Heart right ventricle (tissue), 16 donors: Measurements from ENCODE around the gene ZNF665. TPM values are rescaled to one million over a fixed set of nuclear protein-coding genes. Genes with fewer than 3 reads are reported as not detected.

Experiments
- ATAC-seq, 8 donors: fragments of 200-7000 bp; cut with Tn5 transposase; one replicate each; pipeline ENCODE4 v1.9.1; 2020; ENCODE audit warnings: mild to moderate bottlenecking in 8 of 8, moderate library complexity in 8 of 8, moderate number of reproducible peaks in 1 of 8
- DNase-seq, 2 donors: peaks; one replicate each; pipeline ENCODE4 v3.0.0-alpha.2; 2020
- H3K27ac ChIP-seq, 10 donors: fragments of 200-600 bp; sonication (generic) in 2 of 10; one replicate each; pipeline versions ENCODE4 v1.5.0 to v1.8.0; 2020 to 2022; ENCODE audit warnings: mild to moderate bottlenecking in 3 of 10
- H3K27me3 ChIP-seq, 7 donors: fragments of 200-600 bp; one replicate each; pipeline ENCODE4 v1.8.0; 2021 to 2022; ENCODE audit warnings: mild to moderate bottlenecking in 2 of 7
- H3K36me3 ChIP-seq, 9 donors: fragments of 200-600 bp; sonication (generic) in 1 of 9; one replicate each; pipeline versions ENCODE4 v1.5.0 to v1.8.0; 2020 to 2022; ENCODE audit warnings: mild to moderate bottlenecking in 2 of 9
- H3K4me1 ChIP-seq, 9 donors: fragments of 200-600 bp; sonication (generic) in 1 of 9; one replicate each; pipeline versions ENCODE4 v1.5.0 to v1.8.0; 2020 to 2022; ENCODE audit warnings: mild to moderate bottlenecking in 4 of 9
- H3K4me3 ChIP-seq, 10 donors: fragments of 200-600 bp; sonication (generic) in 2 of 10; one replicate each; pipeline versions ENCODE4 v1.5.0 to v1.8.0; 2020 to 2022; ENCODE audit warnings: mild to moderate bottlenecking in 7 of 10, moderate library complexity in 2 of 10
- H3K9me3 ChIP-seq, 11 donors: fragments of 200-600 bp in 10 of 11; sonication (generic) in 2 of 11; one replicate each; pipeline versions ENCODE4 v1.5.0 to v1.8.0; 2013 to 2022; ENCODE audit warnings: mild to moderate bottlenecking in 2 of 11, control low read depth in 1 of 11, moderate library complexity in 1 of 11
- WGBS, 2 donors: extraction: QIAGEN DNeasy Blood & Tissue Kit; methylation state at CpG; one replicate each; pipeline ENCODE4 v1.1.7; 2013; ENCODE audit warnings: inconsistent platforms in 1 of 2; 5-methylcytosine and 5-hydroxymethylcytosine counted together
- intact Hi-C, 10 donors: fragments of 100-400 bp; cut with DNase I; formaldehyde crosslinking; loops; one replicate each; pipeline versions ENCODE4 v1.11.1 to v1.14.2; 2022
- polyA plus RNA-seq, 2 donors: library from polyadenylated mRNA; stranded (reverse); fragments of 200-250 nt; gene quantifications; one replicate each; pipeline ENCODE4 v1.2.3, GENCODE V29; 2013
- total RNA-seq, 10 donors: library from RNA; stranded (reverse); fragmentation: NEBNext Ultra II Directional in 3 of 10; extraction: Animal tissue kit (Norgen Biotek cat#: 25700) in 3 of 10; gene quantifications; one replicate each; pipeline versions ENCODE4 v1.2.1 to v1.2.4, GENCODE V29; 2021 to 2023
- TF ChIP-seq, protein P1 (sequence below), 9 donors: fragments of 200-600 bp; sonication (generic) in 2 of 9; IDR thresholded peaks; one replicate each; pipeline versions ENCODE4 v1.5.0 to v1.8.0; 2021 to 2022; ENCODE audit warnings: antibody characterized with exemption in 9 of 9, mild to moderate bottlenecking in 5 of 9, moderate library complexity in 1 of 9
- donor health status: Arrhythmogenic right ventricular cardiomyopathy.
- donor health status: ischemic (EF 13 %, LVEDD 7.1; RV severe dilation, severe dysfunction).
- donor health status: healthy with polysubstance abuse.
- donor health status: DM: no; HTN: yes; CAD: no.
- donor health status: DM: no; HTN: no; CAD: no.
- donor health status: ischemic (EF 25% LVEDD 6.9; RV normal size, moderate dysfunction).
- donor health status: ischemic (EF 25% LVEDD 5.7; RV mildly dilated, moderate dysfunction).
- donor health status: healthy.
- donor health status: DM: yes; HTN: yes; CAD: no.
- donor health status: Ischemic cardiomyopathy.
- donor health status: ischemic (EF 35%, LVEDD 5.7; RV mildly dilated, moderate dysfunction).
- donor health status: nonischemic (EF 11% LVEDD 7.7; RV severe dilation, severe dysfunction).
- donor health status: DM: yes; HTN: yes; CAD: no.
- donor health status: PGD.
- donor health status: ischemic (EF 29% LVEDD 5.4; RV normal size, mild dysfunction).
- donor health status: nonischemic (EF 23%, LVEDD 6.1; RV moderate dilation, normal function).

The ZNF665 gene
- total and polyA plus RNA-seq, 12 donors, result 0.75 to 3.3 (median 1.3) TPM

GRCh38 chr19:53140351-53140750, 52.8 kb downstream of the ZNF665 start:
- WGBS, 2 donors, result 97 to 98% methylated on average over 4 of the region's 4 CpGs
- no peaks in the 10 kb centered on the region for H3K27me3 ChIP-seq
- TF ChIP-seq, protein P1, sequence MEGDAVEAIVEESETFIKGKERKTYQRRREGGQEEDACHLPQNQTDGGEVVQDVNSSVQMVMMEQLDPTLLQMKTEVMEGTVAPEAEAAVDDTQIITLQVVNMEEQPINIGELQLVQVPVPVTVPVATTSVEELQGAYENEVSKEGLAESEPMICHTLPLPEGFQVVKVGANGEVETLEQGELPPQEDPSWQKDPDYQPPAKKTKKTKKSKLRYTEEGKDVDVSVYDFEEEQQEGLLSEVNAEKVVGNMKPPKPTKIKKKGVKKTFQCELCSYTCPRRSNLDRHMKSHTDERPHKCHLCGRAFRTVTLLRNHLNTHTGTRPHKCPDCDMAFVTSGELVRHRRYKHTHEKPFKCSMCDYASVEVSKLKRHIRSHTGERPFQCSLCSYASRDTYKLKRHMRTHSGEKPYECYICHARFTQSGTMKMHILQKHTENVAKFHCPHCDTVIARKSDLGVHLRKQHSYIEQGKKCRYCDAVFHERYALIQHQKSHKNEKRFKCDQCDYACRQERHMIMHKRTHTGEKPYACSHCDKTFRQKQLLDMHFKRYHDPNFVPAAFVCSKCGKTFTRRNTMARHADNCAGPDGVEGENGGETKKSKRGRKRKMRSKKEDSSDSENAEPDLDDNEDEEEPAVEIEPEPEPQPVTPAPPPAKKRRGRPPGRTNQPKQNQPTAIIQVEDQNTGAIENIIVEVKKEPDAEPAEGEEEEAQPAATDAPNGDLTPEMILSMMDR (IDR thresholded peaks at IDR 0.05), result no peak
- H3K4me3 ChIP-seq, result no peak overlapping the region
- intact Hi-C loops, result no loop called here
- DNase-seq (no peak), ATAC-seq (no peak)
- H3K9me3 ChIP-seq, result peaks cover 0 to 94% (median 57%) of the 10 kb centered on the region in 11 donors
- H3K36me3 ChIP-seq, result peaks cover 0 to 53% (median 40%) of the 10 kb centered on the region in 9 donors
- H3K27ac ChIP-seq, result no peak overlapping the region
- no peaks in the 10 kb centered on the region for H3K4me1 ChIP-seq

DNA sequence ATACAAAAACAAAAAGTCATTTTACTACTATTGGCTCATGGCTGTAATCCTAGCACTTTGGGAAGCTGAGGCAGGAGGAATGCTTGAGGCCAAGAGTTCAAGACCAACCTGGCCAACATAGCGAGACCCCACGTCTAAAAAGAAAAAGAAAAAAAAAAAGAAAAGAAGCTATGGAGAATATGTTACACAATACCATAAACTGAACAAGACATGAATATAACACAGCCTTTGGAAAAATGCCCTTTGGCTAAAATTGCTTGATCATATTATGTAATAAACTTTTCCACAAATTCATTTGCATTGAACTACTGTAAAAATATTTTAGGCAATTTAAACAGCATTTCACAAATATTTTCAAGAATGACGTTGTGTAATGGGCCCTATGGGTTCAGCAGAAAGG, 56.7 kb downstream of the ZNF665 start:
- H3K4me3 ChIP-seq, result no peak overlapping the region
- H3K36me3 ChIP-seq, result peaks cover 0 to 18% (median 7%) of the 10 kb centered on the region in 9 donors
- intact Hi-C loops, result loop anchor here in 1 of 10 donors (2.0 kb wide), 1 partner anchor 14 kb away; no protein-coding TSS in a partner anchor
- DNase-seq (no peak), ATAC-seq (no peak)
- H3K27me3 ChIP-seq, result peaks cover 0 to 3% (median 0%) of the 10 kb centered on the region in 7 donors
- H3K4me1 ChIP-seq, result peaks cover 5 to 12% (median 10%) of the 10 kb centered on the region in 9 donors
- 91% methylated on average over 3 of the region's 3 CpGs for WGBS, 2 donors
- H3K27ac ChIP-seq, result no peak overlapping the region
- H3K9me3 ChIP-seq, result peaks cover 0 to 87% (median 28%) of the 10 kb centered on the region in 11 donors
- TF ChIP-seq, protein P1 (IDR thresholded peaks at IDR 0.05), result no peak

DNA sequence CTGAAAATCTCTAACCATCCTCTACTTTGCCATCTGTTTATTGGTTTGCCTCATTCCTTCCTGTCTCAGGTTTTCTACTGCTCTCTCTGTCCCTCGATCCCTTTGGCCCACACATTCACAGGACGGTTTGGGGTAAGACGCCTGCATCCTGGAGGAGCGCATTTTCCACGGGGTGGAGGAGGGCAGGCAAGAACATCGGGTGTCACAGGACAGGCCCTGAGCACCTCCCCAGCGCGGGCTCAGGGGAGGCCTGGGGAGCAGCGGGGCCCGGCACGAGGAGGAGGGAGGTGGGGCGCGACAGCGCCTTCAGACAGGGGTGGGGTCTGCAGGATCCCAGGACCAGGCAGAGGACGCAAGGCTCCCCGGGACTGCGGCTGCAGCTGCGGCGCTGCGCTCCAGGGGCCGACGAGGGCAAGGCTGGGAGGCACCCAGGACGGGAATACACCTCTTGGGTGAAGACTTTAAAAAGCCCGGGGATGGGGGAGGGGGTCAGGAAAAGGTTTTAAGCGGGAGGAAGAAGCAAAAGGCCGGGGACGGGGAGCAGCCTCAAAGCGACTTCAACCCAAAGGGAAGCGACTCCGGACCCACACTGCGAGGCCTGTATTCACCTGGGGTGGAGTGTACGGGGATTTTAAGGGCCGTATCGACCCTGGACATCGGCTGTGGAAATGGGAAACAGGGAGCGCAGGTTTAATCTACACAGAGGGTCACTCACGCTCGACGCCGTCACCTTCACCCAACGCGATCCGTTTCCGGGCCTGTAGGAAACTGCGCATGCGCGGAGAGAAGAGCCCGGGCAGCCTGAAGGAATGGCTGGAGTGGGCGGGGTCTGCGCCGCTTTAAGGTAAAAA, 60.8 kb downstream of the ZNF665 start, which contains the start of gene ZNF415:
Gene ZNF415 (minus strand): TSS at position 770 of the 851 bp plus-strand sequence. CDS start 10,234 bp downstream, outside the sequence.
- Histone ChIP-seq H3K27ac (peak within 1 kb of the TSS; percentile 34 to 92 (median 86)), H3K9me3 (peaks cover 0 to 46% (median 0%) of the 10 kb centered on the region in 11 donors), H3K36me3 (peaks cover 0 to 3% (median 0%) of the 10 kb centered on the region in 9 donors), H3K4me3 (peak within 1 kb of the TSS; percentile 44 to 75 (median 66)), H3K4me1 (peaks cover 9 to 29% (median 22%) of the 10 kb centered on the region in 9 donors), H3K27me3 (peaks cover 0 to 3% (median 0%) of the 10 kb centered on the region in 7 donors)
- 1% methylated on average over 50 to 51 of the region's 51 CpGs for WGBS, 2 donors
- ATAC-seq, result peak; percentile 90 to 96 (median 95)
- peak; percentile 87 to 89 for DNase-seq
- intact Hi-C loops, result loop anchor here in 4 of 10 donors (1.0 to 5.0 kb wide), 4 partner anchors 27 to 56 kb away; partner anchors contain the start of genes ZNF160 (in 1 of the 4) and ZNF347 (in 1 of the 4)
- TF ChIP-seq, protein P1 (IDR thresholded peaks at IDR 0.05), result no peak

DNA sequence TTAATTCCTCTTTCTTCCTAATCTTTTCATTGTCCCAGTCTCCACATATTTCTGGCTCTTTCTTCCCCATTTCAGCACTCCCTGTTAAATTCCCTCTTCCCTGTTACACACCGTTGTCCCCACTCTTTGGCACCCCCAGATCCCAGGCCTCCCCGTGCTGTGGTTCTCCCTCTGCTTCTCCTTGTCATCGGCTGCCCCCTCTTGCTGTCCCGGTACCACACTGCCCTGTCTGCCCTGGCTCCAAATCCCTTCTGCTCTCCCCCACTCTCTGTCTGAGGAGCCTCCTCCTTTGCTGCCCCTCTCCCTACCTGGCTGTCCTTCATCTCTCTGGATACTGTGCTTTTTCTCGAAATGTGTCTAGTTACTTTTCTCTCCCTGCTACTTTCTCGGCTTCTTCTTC, 61.4 kb downstream of the ZNF665 start:
- 22 to 23% methylated on average over 6 of the region's 6 CpGs for WGBS, 2 donors
- Histone ChIP-seq H3K4me3 (peak overlapping the region; percentile 44 to 75 (median 66)), H3K27ac (peak overlapping the region in 9 of 10 donors; percentile 34 to 92 (median 86)), H3K4me1 (peaks cover 9 to 33% (median 25%) of the 10 kb centered on the region in 9 donors), H3K36me3 (peaks cover 0 to 3% (median 0%) of the 10 kb centered on the region in 9 donors), H3K27me3 (peaks cover 0 to 3% (median 0%) of the 10 kb centered on the region in 7 donors), H3K9me3 (peaks cover 0 to 40% (median 0%) of the 10 kb centered on the region in 11 donors)
- DNase-seq, result no peak
- TF ChIP-seq, protein P1 (IDR thresholded peaks at IDR 0.05), result no peak
- peak in 6 of 8 donors; percentile 14 to 58 (median 44) for ATAC-seq
- intact Hi-C loops, result loop anchor here in 4 of 10 donors (1.0 to 5.0 kb wide), 5 partner anchors 26 to 55 kb away; partner anchors contain the start of genes ZNF160 (in 2 of the 4) and ZNF347 (in 1 of the 4)
